Measurements from ENCODE around the gene JPT1. TPM values are rescaled to one million over a fixed set of nuclear protein-coding genes. Genes with fewer than 3 reads are reported as not detected.
A peak's percentile ranks its signal among the peaks of the same experiment; 100 is the strongest.

The JPT1 gene
- total RNA-seq, 1 experiment from 2014 or later = 341 TPM

DNA sequence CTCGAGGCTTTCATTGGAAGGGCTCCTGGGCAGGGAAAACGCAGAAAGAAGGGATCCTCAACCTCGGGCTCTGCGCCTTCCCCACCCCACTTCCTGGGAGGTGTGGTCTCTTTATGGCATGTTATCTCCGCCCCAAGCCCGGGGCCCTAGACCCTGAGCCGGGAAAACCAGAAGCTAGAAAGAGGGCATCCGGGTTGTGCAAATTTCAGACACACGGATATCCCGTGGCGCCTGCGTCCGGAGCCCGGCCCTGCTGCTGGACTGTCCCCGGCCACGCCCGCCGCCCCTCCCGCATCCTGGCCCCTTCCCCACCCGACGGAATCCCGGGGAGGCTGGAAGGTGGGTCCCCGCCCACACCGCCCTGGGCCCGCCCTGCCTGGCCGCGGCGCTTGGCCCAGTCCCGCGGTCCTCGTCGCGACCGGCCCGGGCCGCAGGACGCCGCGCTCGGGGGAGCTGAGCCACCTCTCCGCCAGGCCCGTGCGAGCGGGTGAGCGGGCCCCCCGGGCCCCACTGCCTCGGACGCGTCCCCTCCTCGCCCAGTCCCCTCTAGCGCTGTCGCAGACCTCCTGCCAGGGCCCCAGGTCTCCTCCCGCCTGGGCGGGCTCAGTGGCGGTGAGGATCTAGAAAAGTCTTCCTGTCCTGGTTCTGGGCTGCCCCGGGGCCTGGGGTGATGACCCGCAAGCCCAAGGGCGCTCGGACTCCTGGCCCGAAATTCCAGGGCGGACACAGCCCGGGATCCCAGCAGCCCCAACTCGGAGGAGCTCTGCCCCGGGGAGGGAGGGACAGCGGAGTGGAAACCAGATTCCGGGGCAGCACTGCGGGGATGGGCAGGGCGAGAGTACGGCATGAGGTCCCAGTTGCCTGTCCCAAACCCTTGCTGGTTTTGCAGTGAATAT lies 66.5 kb downstream of the JPT1 start, which contains the start of gene SLC16A5 (continued):
- no peak for TF ChIP-seq ZNF671 (CRISPR knock-in tag; IDR thresholded peaks at IDR 0.05)
- TF ChIP-seq, protein P1, sequence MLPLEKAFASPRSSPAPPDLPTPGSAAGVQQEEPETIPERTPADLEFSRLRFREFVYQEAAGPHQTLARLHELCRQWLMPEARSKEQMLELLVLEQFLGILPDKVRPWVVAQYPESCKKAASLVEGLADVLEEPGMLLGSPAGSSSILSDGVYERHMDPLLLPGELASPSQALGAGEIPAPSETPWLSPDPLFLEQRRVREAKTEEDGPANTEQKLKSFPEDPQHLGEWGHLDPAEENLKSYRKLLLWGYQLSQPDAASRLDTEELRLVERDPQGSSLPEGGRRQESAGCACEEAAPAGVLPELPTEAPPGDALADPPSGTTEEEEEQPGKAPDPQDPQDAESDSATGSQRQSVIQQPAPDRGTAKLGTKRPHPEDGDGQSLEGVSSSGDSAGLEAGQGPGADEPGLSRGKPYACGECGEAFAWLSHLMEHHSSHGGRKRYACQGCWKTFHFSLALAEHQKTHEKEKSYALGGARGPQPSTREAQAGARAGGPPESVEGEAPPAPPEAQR (CRISPR knock-in tag; IDR thresholded peaks at IDR 0.05) = no peak
- TF ChIP-seq, protein P2, sequence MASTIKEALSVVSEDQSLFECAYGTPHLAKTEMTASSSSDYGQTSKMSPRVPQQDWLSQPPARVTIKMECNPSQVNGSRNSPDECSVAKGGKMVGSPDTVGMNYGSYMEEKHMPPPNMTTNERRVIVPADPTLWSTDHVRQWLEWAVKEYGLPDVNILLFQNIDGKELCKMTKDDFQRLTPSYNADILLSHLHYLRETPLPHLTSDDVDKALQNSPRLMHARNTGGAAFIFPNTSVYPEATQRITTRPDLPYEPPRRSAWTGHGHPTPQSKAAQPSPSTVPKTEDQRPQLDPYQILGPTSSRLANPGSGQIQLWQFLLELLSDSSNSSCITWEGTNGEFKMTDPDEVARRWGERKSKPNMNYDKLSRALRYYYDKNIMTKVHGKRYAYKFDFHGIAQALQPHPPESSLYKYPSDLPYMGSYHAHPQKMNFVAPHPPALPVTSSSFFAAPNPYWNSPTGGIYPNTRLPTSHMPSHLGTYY (CRISPR knock-in tag; IDR thresholded peaks at IDR 0.05) = no peak
- TF ChIP-seq, protein P3, sequence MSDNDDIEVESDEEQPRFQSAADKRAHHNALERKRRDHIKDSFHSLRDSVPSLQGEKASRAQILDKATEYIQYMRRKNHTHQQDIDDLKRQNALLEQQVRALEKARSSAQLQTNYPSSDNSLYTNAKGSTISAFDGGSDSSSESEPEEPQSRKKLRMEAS (CRISPR knock-in tag; IDR thresholded peaks at IDR 0.05) = no peak; the same call in 1 of the 2 replicates
- no peak for TF ChIP-seq FOXJ3 (CRISPR knock-in tag; IDR thresholded peaks at IDR 0.05; ENCODE audit: borderline replicate concordance)
- no peak for TF ChIP-seq TEAD1 (CRISPR knock-in tag; IDR thresholded peaks at IDR 0.05)
- TF ChIP-seq, protein P4, sequence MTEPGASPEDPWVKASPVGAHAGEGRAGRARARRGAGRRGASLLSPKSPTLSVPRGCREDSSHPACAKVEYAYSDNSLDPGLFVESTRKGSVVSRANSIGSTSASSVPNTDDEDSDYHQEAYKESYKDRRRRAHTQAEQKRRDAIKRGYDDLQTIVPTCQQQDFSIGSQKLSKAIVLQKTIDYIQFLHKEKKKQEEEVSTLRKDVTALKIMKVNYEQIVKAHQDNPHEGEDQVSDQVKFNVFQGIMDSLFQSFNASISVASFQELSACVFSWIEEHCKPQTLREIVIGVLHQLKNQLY (CRISPR knock-in tag; IDR thresholded peaks at IDR 0.05) = no peak
- TF ChIP-seq, protein P5, sequence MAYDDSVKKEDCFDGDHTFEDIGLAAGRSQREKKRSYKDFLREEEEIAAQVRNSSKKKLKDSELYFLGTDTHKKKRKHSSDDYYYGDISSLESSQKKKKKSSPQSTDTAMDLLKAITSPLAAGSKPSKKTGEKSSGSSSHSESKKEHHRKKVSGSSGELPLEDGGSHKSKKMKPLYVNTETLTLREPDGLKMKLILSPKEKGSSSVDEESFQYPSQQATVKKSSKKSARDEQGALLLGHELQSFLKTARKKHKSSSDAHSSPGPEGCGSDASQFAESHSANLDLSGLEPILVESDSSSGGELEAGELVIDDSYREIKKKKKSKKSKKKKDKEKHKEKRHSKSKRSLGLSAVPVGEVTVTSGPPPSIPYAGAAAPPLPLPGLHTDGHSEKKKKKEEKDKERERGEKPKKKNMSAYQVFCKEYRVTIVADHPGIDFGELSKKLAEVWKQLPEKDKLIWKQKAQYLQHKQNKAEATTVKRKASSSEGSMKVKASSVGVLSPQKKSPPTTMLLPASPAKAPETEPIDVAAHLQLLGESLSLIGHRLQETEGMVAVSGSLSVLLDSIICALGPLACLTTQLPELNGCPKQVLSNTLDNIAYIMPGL (CRISPR knock-in tag; IDR thresholded peaks at IDR 0.05) = peak; percentile 59; the same call in 1 of the 2 replicates
- no peak for TF ChIP-seq ZBTB21 (CRISPR knock-in tag; IDR thresholded peaks at IDR 0.05; ENCODE audit: borderline replicate concordance)
- no peak; the same call in 1 of the 2 replicates for TF ChIP-seq TP53 (CRISPR knock-in tag; IDR thresholded peaks at IDR 0.05)
- TF ChIP-seq ELF4 (CRISPR knock-in tag; IDR thresholded peaks at IDR 0.05; ENCODE audit: low read depth) = no peak
- TF ChIP-seq, protein P6, sequence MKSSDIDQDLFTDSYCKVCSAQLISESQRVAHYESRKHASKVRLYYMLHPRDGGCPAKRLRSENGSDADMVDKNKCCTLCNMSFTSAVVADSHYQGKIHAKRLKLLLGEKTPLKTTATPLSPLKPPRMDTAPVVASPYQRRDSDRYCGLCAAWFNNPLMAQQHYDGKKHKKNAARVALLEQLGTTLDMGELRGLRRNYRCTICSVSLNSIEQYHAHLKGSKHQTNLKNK (CRISPR knock-in tag; IDR thresholded peaks at IDR 0.05) = no peak
- TF ChIP-seq, protein P7, sequence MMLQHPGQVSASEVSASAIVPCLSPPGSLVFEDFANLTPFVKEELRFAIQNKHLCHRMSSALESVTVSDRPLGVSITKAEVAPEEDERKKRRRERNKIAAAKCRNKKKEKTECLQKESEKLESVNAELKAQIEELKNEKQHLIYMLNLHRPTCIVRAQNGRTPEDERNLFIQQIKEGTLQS (CRISPR knock-in tag; conservative IDR thresholded peaks at IDR 0.05) = no peak
- no peak for TF ChIP-seq NFE2L1 (CRISPR knock-in tag; IDR thresholded peaks at IDR 0.05)
- TF ChIP-seq RORB (CRISPR knock-in tag; IDR thresholded peaks at IDR 0.05) = no peak
- TF ChIP-seq, protein P8, sequence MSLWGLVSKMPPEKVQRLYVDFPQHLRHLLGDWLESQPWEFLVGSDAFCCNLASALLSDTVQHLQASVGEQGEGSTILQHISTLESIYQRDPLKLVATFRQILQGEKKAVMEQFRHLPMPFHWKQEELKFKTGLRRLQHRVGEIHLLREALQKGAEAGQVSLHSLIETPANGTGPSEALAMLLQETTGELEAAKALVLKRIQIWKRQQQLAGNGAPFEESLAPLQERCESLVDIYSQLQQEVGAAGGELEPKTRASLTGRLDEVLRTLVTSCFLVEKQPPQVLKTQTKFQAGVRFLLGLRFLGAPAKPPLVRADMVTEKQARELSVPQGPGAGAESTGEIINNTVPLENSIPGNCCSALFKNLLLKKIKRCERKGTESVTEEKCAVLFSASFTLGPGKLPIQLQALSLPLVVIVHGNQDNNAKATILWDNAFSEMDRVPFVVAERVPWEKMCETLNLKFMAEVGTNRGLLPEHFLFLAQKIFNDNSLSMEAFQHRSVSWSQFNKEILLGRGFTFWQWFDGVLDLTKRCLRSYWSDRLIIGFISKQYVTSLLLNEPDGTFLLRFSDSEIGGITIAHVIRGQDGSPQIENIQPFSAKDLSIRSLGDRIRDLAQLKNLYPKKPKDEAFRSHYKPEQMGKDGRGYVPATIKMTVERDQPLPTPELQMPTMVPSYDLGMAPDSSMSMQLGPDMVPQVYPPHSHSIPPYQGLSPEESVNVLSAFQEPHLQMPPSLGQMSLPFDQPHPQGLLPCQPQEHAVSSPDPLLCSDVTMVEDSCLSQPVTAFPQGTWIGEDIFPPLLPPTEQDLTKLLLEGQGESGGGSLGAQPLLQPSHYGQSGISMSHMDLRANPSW (CRISPR knock-in tag; conservative IDR thresholded peaks at IDR 0.05; ENCODE audit: low read depth) = 0 out of 2 replicates have a peak, but pooled peaks have one; percentile 64
- TF ChIP-seq ZNF232 (CRISPR knock-in tag; IDR thresholded peaks at IDR 0.05) = 0 out of 2 replicates have a peak, but pooled peaks have one; percentile 52
- TF ChIP-seq ZNF219 (CRISPR knock-in tag; IDR thresholded peaks at IDR 0.05; ENCODE audit: borderline replicate concordance) = no peak
- no peak for TF ChIP-seq GTF2I (CRISPR knock-in tag; conservative IDR thresholded peaks at IDR 0.05)
- no peak for TF ChIP-seq ZNF416 (CRISPR knock-in tag; IDR thresholded peaks at IDR 0.05)
- TF ChIP-seq, protein P9, sequence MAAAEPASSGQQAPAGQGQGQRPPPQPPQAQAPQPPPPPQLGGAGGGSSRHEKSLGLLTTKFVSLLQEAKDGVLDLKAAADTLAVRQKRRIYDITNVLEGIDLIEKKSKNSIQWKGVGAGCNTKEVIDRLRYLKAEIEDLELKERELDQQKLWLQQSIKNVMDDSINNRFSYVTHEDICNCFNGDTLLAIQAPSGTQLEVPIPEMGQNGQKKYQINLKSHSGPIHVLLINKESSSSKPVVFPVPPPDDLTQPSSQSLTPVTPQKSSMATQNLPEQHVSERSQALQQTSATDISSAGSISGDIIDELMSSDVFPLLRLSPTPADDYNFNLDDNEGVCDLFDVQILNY (CRISPR knock-in tag; IDR thresholded peaks at IDR 0.05) = no peak; the same call in 1 of the 2 replicates
- TF ChIP-seq ATF1 (CRISPR knock-in tag; IDR thresholded peaks at IDR 0.05) = no peak
- TF ChIP-seq ZNF138 (CRISPR knock-in tag; conservative IDR thresholded peaks at IDR 0.05) = no peak
- TF ChIP-seq JAZF1 (CRISPR knock-in tag; IDR thresholded peaks at IDR 0.05) = no peak
- no peak for TF ChIP-seq CREM (CRISPR knock-in tag; IDR thresholded peaks at IDR 0.05)
- TF ChIP-seq, protein P10, sequence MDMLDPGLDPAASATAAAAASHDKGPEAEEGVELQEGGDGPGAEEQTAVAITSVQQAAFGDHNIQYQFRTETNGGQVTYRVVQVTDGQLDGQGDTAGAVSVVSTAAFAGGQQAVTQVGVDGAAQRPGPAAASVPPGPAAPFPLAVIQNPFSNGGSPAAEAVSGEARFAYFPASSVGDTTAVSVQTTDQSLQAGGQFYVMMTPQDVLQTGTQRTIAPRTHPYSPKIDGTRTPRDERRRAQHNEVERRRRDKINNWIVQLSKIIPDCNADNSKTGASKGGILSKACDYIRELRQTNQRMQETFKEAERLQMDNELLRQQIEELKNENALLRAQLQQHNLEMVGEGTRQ (CRISPR knock-in tag; IDR thresholded peaks at IDR 0.05) = peak; percentile 21; the same call in 1 of the 2 replicates
- TF ChIP-seq, protein P11, sequence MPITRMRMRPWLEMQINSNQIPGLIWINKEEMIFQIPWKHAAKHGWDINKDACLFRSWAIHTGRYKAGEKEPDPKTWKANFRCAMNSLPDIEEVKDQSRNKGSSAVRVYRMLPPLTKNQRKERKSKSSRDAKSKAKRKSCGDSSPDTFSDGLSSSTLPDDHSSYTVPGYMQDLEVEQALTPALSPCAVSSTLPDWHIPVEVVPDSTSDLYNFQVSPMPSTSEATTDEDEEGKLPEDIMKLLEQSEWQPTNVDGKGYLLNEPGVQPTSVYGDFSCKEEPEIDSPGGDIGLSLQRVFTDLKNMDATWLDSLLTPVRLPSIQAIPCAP (CRISPR knock-in tag; IDR thresholded peaks at IDR 0.05) = no peak
